HG02759 (cell line): ENCODE results near the gene TOB2.
A peak's percentile ranks its signal among the peaks of the same experiment; 100 is the strongest.
"Not testable (repeated sequence)": the region's sequence is repeated elsewhere in the genome, so short reads cannot be mapped to it uniquely, and the experiment has no call there.

ENCODE experiments used
- ATAC-seq: cut with Tn5 transposase; IDR thresholded peaks from one replicate; pipeline ENCODE4 v1.9.1; 2021; ENCODE audit warnings: mild to moderate bottlenecking, moderate library complexity; ENCODE audit not compliant: unreplicated experiment

Gene TOB2

DNA sequence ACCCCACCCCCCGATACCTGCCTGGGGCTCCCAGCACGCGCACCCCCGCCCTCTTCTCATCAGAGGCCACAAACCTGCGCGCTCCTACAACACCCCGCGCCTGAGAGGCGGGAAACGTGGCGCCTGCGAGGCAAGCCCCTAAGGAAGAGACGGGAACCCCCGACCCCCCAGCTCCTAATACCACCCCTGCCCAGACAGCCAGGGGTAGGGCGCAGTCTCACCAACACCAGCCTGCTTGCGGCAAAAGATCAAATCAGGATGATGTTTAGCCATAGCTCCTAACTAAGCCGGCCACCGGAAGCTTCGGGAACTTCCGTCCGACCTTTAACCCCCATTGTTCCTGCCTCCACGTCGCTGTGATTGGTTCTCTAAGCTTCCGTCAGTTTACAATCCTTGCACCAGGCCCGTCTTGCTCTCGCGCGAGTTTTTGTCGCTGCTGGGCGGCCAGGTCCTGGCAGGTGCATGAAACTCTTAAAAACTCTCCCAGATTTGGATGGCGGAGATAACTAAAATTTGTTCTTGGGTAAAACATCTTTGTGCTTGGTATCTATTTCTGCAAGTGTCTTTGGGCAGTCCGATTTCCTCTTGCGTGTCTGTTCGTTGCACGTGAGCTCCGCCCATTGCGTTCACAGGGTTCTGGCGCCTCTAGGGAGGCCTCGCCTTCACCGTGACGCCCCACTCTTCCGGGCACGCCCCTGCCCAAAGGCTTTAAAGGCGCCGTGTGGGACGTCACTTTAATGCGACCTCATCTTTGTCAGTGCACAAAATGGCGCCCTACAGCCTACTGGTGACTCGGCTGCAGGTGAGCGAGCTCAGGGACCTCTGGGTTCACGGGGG is 22.0 kb upstream of the TOB2 start, which contains the start of the genes ACO2 and PHF5A:
Gene ACO2, plus strand, starts transcription at position 737 of the 837 bp plus-strand sequence. Its CDS starts 30 bp downstream, at position 767.
Gene PHF5A, minus strand, starts transcription at position 312 of the 837 bp plus-strand sequence. Its CDS starts 39 bp downstream, at position 273.
- peak; percentile 89 for ATAC-seq

DNA sequence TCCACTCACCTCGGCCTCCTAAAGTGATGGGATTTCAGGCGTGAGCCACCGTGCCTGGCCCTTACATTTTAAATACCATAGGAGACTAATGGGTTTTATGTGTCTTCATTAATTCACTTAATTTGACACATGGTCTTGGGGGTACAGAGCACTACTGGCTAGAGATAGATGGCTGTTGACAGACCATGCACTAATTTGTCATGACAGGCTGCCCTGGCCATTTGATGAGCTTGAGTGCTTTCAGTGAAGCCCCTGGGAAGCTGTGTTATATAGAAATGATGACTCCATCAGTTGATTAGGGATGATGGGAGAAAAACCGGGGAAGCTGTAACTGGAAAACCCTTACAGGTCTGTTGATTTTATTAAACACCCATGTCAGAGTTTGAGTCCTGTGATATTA is 15.3 kb upstream of the TOB2 start:
- no peak for ATAC-seq

DNA sequence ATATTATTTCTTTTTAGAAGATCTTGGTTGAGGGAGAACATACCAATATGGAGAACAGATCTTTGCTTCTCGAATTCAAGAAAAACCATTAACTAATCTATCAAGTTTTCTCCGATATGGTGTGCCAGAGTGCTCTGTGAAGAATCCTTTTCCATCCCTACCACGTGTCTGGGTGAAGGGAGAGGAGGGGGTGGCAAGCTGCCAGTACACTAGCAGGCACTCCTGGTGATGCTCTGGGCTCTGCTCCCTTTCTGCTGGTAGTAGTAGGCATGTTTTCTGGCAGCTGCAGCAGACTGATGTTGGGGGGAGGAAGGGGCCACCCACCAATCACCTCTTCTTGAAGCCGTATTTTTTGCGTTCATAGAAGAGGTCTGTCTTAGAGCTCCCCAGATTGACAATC is 13.5 kb upstream of the TOB2 start:
- ATAC-seq, result not testable (repeated sequence)

DNA sequence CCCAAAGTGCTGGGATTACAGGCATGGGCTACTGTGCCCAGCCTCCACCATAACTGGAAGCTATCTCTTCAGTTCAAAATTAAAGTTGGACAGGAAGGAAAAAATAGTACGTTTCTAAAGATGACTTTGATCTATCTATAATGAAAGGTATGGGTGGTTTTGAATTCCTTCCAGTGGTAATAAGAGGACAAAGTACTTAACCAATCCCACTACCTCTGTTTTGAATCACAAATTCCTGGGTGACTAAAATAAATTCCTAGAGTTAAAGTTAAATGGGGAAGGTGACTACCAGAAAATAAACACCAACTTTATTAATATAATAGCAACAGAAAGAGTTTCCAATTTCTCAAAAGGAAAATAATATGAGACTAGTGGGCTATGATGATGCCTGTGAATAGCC is 12.8 kb upstream of the TOB2 start:
- no peak for ATAC-seq

DNA sequence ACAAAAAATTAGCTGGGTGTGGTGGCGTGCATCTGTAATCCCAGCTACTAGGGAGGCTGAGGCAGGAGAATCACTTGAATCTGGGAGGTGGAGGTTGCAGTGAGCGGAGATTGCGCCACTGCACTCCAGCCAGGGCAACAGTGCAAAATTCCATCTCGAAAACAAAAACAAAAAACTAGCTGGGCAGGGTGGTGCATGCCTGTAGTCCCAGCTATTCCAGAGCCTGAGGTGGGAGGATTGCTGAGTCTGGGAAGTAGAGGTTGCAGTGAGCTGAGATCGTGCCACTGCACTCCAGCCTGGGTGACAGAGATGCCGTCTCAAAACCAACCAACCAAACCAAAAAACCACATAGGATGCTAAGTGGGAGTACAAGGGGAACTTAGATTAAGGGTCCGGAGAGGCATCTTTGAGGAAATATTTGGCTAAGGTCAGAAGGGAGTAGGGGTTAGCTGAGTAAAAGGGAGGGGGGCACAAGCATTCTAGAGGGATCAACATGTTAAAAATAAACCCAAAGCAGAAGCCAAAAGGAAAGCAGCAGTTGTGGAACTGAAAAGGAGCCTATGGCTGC is 11.6 kb upstream of the TOB2 start:
- ATAC-seq, result no peak

DNA sequence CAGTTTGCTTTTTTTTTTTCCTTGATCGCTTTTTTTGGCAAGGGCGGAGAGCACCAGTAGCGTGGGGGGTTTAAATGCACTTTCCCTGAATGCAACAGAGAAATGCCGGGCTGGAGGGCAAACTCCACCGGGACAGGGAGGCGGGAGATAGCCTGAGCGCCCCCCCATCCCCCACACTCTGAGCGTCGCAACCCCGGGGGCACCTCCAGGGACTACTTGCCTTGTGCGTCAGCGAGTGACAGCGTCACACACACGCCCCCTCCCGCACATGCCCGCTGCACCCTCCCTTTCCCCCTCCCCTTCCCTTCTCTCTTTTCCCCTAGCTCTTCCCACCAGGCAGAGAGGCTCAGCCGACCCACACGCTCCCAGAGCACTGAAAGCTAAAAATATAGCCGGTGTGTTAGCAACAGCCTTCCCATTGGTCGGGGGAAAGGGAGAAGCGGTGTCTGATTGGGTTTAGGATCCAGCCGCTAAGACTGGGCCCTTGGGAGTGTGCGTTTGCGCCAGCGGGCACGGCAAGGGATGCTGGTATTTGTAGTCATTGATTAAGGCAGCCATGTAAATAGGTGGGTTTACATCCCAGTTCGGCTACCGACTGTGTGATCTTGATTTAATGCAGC is 1.7 kb upstream of the TOB2 start:
- peak; percentile 55 for ATAC-seq

DNA sequence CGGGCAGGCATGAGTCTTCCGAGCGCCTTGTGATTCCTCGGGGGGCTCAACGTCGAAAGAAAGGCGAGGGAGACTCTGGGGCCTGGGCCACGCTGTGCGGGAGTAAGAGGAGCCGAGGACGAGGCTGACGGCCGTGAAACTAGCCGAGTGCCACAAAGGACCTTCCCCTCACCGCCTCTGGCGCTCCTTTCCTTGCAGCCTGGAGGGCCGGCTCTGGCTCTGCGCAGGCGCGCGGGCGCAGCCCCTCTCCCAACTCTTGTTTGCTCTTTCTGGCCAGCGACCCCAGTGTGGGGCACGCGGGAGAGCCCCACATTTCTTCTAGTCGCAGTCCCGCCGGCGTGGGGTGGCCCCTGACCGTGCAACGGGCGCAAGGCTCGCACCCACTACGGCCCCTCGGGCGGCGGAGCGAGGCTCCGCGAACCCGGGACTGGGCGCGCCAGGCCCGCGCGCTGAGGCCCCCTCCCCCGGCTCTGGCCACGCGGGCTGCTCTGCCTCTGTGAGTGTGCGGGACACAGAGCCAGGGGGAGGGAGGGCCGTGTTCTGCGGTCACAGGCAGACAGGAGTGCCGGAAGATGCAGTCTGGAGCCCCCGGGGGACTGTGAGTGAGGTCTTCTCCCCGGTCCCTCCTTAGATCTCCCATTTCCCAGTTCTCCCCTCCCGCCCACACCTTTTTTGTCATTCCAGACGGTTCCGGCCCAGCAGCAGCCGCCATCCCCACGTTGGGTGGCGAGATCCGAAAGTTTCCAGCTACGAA is 1.0 kb upstream of the TOB2 start:
- ATAC-seq, result no peak

DNA sequence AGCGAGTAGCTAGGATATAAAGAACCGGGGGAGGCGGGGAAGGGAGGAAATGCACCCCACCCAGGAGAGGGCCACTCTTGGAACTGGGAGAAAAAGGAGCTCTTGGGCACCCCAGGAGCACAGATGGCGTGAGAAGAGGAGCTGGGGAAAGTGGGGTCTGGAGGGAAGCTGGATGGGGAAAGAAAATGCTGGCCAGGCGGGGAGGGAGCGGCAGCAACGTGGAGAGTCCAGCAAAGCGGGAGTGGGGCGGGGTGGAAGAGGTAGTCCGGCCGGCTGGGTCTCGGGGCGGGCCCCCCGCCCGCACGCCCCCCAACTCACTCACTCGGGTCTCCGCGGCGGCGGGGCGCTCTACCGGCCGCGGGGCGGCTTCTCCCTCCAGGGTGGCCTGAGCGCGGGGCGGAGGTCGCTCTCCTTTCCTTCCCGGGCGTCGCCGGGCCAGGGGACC is 522 bp downstream of the TOB2 start:
- ATAC-seq, result no peak

DNA sequence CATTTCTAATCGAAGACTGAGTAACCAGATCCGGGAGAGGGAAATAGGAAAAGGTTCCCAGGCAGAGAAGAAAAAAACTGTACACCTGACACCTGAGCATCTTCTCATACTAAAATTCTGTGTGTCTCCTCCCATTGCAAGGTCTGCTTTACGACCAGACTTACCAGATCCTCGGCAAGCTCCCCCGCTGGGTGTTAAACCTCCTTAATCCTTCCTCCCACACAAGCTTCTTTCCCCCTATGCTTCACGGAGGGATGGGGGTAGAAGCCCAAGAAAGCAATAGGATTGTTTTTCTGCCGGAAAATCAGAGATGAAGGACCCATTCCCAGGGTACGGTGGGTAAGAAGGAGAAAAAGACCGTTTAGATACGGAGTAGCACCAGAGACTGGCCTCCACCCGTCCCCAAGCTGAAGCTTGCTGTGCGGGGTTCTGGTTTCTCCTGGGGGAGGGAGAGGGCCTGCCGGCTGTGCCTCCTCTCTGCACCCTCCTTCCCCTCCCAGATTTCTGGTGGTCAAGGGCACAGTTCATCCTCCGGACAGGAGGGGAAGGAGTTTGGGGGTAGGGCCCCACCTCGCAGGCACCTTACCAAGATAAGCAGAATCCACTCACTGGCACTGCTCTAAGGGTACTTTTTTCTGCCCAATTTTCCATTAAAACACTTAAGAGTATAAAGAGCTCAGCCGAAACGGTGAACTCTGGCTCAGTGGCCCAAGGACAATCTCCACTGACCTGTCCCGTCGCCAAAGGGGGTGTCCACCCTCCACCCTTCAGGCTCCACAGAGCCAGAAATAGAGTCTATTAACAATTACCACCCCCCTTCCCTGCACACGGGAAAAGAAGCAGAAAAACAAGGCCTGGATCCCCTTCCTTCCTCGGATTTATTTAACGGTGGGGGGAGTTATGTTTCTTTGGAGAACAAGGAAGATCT is 1.2 kb downstream of the TOB2 start:
- ATAC-seq, result no peak

DNA sequence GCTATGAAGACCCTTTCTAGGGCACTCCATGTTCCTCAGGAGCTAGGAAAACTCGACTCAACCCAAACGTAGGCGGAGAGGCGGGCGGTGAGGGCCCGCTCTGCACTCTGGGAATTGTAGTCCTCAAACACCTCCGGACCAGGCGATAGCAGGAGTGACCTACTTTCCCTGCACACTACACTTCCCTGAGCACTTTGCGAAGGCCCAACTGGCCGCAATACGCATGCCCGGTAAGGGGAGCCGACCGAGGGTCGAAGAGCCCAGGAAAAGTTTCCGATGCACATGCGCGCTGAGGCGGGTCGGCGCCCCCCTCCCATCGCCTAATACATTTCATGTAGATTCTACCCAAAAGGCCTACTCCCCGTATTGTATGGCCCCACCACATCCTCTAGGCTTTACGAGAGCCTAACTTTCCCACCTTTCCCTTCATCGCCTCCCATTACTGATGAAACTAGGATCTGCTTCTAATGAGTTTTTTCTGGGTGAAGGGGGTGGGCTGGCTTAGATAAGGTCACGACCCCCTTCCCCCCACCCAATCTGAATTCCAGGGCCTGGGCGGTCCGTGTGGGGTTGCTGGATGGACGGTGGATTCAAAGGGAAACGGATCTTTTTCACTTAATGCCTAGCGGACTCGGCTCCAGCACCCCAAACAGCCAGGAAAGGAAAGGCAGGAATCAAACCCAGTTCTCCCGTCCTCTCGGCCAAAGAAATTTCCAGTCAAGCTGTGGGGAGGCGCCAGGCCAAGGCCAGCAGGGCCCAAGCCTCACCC is 2.1 kb downstream of the TOB2 start:
- peak; percentile 58 for ATAC-seq

DNA sequence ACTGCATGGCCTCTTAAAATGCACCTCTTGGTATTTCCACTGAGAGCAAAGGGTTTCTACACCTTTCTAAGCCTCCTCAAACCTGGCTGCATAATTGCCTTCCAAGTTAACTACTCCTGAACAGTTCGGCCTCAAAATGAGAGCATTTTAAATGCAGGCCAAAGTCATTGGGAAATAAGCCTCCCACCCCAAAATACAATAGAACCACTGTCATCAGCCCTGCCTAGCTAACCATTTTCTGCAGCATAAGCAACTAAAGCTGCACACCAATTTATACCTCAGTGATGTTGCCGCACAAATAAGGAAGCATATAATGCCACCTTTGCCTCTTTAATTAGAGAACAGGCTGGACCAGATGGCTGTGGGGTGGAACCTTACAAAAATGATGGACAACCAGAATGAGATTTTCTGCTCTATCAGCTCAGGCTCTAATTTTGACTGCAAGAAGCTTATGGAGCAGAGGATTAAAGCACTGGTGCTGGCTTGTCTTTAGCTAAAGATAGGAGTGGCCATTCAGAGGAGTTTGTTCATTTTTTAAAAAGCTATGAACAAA is 4.3 kb downstream of the TOB2 start:
- ATAC-seq, result no peak

DNA sequence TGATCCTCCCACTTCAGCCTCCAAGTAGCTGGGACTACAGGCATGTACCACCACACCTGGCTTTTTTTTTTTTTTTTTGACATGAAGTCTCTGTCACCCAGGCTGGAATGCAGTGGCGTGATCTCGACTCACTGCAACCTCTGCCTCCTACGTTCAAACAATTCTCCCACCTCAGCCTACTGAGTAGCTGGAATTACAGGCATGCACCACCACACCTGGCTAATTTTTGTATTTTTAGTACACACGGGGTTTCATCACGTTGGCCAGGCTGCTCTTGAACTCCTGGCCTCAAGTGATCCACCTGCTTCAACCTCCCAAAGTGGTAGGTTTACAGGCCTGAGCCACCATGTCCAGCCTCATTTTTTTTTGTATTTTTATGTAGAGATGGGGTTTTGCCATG is 6.1 kb downstream of the TOB2 start:
- not testable (repeated sequence) for ATAC-seq

DNA sequence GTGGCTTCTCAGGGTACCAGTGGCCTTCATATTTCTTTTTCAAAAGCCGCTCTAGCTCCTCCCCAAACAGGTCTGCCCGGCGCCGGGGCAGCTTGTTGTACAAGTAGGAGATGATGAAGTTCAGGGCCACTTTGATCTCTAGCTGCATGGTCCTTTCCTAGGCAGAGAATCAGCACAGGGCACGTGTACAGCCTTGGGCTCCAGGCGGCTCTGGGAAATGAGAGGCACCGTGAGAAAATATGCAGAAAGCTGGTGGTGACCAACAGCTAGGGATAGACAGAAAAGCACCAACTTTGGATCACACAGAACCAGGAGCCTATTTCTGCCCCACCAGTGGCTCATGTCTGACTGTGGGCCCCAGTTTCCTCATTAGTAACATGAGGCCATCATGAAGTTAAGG is 9.4 kb downstream of the TOB2 start:
- no peak for ATAC-seq

DNA sequence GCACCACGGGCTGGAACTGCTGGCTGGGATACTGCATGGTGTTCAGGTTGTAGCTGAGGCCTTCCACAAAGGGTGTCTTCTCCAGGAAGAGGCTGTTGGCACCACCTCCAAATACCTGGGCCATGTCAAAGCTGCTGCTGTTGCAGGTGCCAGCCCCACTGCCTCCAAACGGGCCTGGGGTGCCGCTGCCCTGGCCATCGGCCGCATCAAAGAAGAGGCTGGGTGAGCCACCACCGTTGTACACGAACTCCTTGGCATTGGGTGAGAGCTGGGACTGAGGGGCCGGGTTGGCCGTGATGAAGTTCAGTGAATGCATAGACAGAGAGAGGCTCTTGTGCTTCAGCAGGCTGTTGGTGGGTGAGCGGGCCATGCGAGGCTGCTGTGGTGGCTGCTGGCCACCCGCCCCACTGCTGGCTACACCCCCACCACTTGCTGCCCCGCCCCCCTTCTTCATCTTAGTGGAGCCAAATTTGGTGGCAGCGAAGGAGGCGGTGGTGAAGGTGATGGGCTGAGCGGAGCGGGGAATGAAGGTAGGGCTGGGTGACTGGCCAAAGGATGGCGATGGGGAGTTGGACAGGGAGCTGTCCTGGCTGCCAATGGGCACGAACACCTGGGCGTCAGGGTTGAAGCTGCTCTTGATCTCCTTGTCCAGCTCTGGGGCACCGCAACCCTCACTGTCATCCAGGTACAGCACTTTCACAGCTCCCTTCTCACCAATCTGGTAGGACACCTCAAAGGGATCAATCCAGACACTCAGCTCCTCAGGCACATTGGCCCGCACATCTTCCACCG is 10.1 kb downstream of the TOB2 start:
- ATAC-seq, result no peak

DNA sequence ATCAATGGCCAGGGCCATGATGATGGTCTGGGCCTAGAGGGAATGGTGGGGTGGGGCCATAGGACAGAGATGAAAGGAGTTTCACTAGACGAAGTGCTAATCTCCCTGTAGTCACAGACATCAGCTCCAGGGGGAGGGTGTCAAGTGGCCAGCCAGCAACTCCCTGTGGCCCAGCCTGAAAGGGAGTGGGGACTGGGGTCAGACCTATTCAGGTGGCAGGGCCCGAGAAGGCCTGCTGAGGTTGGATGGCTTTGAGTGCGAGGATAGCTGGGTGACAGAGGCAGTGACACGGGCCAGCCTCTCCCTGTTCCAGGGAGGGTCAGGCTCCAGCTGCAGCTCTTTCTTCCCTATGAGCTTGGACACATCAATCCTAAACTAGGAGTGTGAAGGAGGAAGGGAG is 11.0 kb downstream of the TOB2 start:
- no peak for ATAC-seq

DNA sequence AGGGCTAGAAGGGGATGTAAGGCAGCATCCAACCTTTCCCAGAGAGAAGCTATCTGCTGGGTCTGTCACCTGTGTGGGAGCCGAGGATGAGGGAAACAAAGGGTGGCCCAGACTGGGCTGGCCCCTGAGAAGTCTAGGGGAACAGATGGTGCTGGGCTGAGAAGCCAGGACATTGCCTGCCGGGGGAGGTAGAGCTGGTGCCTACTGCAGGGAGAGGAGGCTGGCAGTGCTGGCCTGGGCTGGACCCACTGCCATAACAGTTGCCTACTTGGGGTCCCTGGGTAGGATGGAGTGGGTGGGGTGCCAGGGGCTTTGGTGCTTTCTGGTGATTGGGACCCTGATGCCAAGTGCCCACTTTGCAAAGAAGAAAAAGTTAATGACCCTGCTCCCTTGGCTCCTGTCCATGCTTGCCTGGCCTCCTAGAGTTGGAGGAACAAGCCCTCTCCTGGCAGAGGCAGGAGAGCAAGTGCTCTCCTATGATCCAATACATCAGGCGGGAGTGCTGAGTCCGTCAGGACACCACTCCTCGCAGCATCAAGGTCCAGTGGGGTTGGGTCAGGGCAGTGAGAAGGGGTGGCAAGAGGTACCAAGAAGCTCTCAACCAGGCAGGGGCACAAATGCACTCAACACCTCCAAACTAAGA is 12.1 kb downstream of the TOB2 start:
- ATAC-seq, result not testable (repeated sequence)

DNA sequence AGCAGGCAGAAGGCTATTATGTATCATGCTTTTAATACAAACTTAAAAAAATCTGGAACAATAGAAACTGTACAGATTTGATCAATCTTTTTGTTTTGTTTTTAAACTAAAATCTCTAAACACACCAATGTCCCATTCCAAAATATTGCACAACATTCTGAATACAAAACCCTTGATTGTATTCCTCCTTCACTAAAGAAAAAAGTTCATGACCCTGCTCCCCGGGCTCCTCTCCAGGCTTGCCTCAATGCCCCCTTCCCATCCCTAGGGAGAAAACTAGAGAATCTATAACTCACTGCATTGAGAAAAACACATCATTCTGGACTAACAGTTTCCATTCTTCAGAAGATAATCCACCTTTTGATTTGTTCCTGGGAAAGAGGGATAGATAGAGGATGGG is 13.1 kb downstream of the TOB2 start:
- ATAC-seq, result not testable (repeated sequence)

DNA sequence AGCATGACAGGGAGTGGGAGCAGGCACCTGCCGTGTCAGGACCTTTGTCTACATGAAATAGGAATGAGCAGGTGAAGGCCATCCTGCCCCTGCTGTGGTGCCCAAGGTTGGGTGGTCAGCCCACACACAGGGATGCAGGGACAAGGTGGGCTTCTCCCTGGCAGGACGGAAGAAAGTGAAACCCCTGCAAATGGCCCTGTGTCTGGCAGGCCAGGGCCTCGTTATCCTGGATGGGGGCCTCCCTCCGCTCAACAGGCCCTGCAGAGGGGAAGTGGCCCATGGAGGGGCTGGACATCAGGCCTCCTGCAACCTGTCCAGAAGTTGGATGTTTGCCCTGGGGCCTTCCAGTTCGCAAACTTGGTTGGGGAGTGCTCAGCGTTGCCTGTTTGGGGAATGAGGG is 14.9 kb downstream of the TOB2 start:
- ATAC-seq, result no peak
